ENCODE results near the gene CSAG3.
"Not testable (repeated sequence)": the region's sequence is repeated elsewhere in the genome, so short reads cannot be mapped to it uniquely, and the experiment has no call there.

DNA sequence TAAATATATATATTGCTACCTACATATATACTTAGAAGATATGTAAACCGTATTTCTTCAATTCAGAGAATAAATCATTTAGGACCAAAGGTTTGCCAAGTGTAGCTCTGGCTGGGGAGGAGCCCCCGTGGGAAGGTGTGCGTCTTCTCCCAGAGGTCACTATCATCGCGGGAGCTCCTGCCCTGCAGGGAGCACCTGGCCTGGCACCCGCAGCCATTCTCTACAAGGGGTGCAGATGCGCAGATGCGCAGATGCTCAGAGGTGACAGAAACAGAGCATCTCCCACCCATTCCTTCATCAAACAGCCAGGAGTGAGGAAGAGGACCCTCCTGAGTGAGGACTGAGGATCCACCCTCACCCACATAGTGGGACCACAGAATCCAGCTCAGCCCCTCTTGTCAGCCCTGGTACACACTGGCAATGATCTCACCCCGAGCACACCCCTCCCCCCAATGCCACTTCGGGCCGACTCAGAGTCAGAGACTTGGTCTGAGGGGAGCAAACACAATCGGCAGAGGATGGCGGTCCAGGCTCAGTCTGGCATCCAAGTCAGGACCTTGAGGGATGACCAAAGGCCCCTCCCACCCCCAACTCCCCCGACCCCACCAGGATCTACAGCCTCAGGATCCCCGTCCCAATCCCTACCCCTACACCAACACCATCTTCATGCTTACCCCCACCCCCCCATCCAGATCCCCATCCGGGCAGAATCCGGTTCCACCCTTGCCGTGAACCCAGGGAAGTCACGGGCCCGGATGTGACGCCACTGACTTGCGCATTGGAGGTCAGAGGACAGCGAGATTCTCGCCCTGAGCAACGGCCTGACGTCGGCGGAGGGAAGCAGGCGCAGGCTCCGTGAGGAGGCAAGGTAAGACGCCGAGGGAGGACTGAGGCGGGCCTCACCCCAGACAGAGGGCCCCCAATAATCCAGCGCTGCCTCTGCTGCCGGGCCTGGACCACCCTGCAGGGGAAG lies 44.9 kb upstream of the CSAG3 start, which contains the start of gene MAGEA2B:
- not testable (repeated sequence) for TF ChIP-seq CTCF (IDR thresholded peaks at IDR 0.05; ENCODE audit: low read length); EZH2phosphoT487 (IDR thresholded peaks at IDR 0.05; ENCODE audit: low read length); EZH2 (optimal IDR thresholded peaks at IDR 0.05; ENCODE audit: low read depth, low read length)
